ENCODE measurements around the gene PKN1. TPM values are rescaled to one million over a fixed set of nuclear protein-coding genes. Genes with fewer than 3 reads are reported as not detected.

PKN1 gene
- total and polyA plus RNA-seq, 9 of the 15 experiments (the other 6 are each of a cell fraction or from before 2014, with no cell fraction given), result 0.30 to 228 (median 77.5) TPM

- TF ChIP-seq ZKSCAN3 (CRISPR knock-in tag; IDR thresholded peaks at IDR 0.05) (no peak), MAX (CRISPR knock-in tag; IDR thresholded peaks at IDR 0.05) (peak; percentile 74), RFX5 (IDR thresholded peaks at IDR 0.05; ENCODE audit: low read depth, low read length) (no peak), GATA2 (CRISPR knock-in tag; IDR thresholded peaks at IDR 0.05) (no peak; the same call in 1 of the 2 replicates), FOXK2 (conservative IDR thresholded peaks at IDR 0.05 in 1 of 2, IDR thresholded peaks at IDR 0.05 in 1 of 2; ENCODE audit: low read depth in 2 of 2) (peak; percentile 81 to 82; a peak in 3 of 4 replicates), TAF9B (IDR thresholded peaks at IDR 0.05; ENCODE audit: partially characterized antibody) (peak; percentile 84), ZNF274 (IDR thresholded peaks at IDR 0.05; ENCODE audit: borderline replicate concordance, low read depth, low read length) (no peak), GMEB1 (CRISPR knock-in tag; IDR thresholded peaks at IDR 0.05) (no peak), SMAD1 (IDR thresholded peaks at IDR 0.05; ENCODE audit: low read depth, low read length, partially characterized antibody) (peak; percentile 72), SNRNP70 (optimal IDR thresholded peaks at IDR 0.05; ENCODE audit: low read depth, low read length) (no peak), HDAC2 (IDR thresholded peaks at IDR 0.05) (peak; percentile 72; the same call in 1 of the 2 replicates), HDGF (IDR thresholded peaks at IDR 0.05) (no peak), CREB5 (CRISPR knock-in tag; IDR thresholded peaks at IDR 0.05) (no peak), REST (IDR thresholded peaks at IDR 0.05; ENCODE audit: borderline replicate concordance) (no peak; the same call in 1 of the 2 replicates), REST (CRISPR knock-in tag; IDR thresholded peaks at IDR 0.05; ENCODE audit: low read depth) (no peak), ATF1 (CRISPR knock-in tag; IDR thresholded peaks at IDR 0.05) (no peak), ATF1 (tag; IDR thresholded peaks at IDR 0.05) (peak; percentile 93), RBBP5 (IDR thresholded peaks at IDR 0.05; ENCODE audit: borderline replicate concordance, insufficient read depth, low read length, poor library complexity, severe bottlenecking) (peak; percentile 73)
These were observed 13.8 kb upstream of the PKN1 start, which contains the start of gene DDX39A (continued) for GRCh38 chr19:14419106-14419813.
